OCI-LY7 (cell line): ENCODE measurements around the gene TIMM50. TPM values are rescaled to one million over a fixed set of nuclear protein-coding genes. Genes with fewer than 3 reads are reported as not detected.
A peak's percentile ranks its signal among the peaks of the same experiment; 100 is the strongest.

Experiments
- BruUV-seq: library from RNA; stranded (reverse); fragments of 400-500 nt; replicated peaks from 2 replicates; lab custom pipeline; 2021; lab: Mats Ljungman, UMichigan
- CTCF ChIA-PET: fragments of 300-600 bp; sonication (Branson Sonifier 250); formaldehyde crosslinking; loops from one replicate; lab custom pipeline; 2022; ENCODE audit warnings: antibody characterized with exemption; ENCODE audit not compliant: unreplicated experiment; lab: Charles Lee
- POLR2A ChIA-PET: fragments of 300-600 bp; sonication (Branson Sonifier 250); formaldehyde crosslinking; loops from one replicate; lab custom pipeline; 2022; ENCODE audit warnings: antibody characterized with exemption; lab: Charles Lee
- DNase-seq: peaks from one replicate; pipeline ENCODE4 v3.0.0-alpha.2; 2015; ENCODE audit warnings: low spot score
- H2AFZ ChIP-seq: fragments of 200-600 bp; sonication (generic), shearing (Covaris generic); 2 replicates; pipeline ENCODE4 v1.6.1; 2014; ENCODE audit warnings: mild to moderate bottlenecking, antibody characterized with exemption, low read length, moderate library complexity
- H3K27ac ChIP-seq: fragments of 200-600 bp; sonication (generic); 2 replicates; pipeline ENCODE4 v1.5.1; 2014; ENCODE audit warnings: mixed run types, low read depth, mild to moderate bottlenecking, moderate library complexity, low read length, inconsistent platforms; ENCODE audit not compliant: poor library complexity, severe bottlenecking
- H3K36me3 ChIP-seq: fragments of 200-600 bp; sonication (generic); 2 replicates; pipeline ENCODE4 v1.6.1; 2014; ENCODE audit warnings: mild to moderate bottlenecking, antibody characterized with exemption, low read length, moderate library complexity, mixed read lengths; ENCODE audit not compliant: insufficient read depth
- H3K4me1 ChIP-seq: fragments of 200-600 bp; sonication (generic); 2 replicates; pipeline ENCODE4 v1.5.1; 2014; ENCODE audit warnings: mild to moderate bottlenecking, low read length; ENCODE audit not compliant: insufficient read depth, poor library complexity, severe bottlenecking
- H3K4me2 ChIP-seq: fragments of 200-600 bp; sonication (generic); 2 replicates; pipeline ENCODE4 v1.6.1; 2014; ENCODE audit warnings: mild to moderate bottlenecking, low read length
- H3K4me3 ChIP-seq: fragments of 200-600 bp; sonication (generic); 2 replicates; pipeline ENCODE4 v1.5.1; 2014; ENCODE audit warnings: mild to moderate bottlenecking, low read depth, low read length; ENCODE audit not compliant: poor library complexity, severe bottlenecking
- H3K79me2 ChIP-seq: fragments of 200-600 bp; sonication (generic); 2 replicates; pipeline ENCODE4 v1.6.1; 2016; ENCODE audit warnings: low read depth, mild to moderate bottlenecking, low read length, moderate library complexity, mixed read lengths; ENCODE audit not compliant: insufficient read depth
- H3K9me2 ChIP-seq: fragments of 200-600 bp; sonication (generic); 2 replicates; pipeline ENCODE4 v1.6.1; 2016; ENCODE audit warnings: mild to moderate bottlenecking, low read length, mixed read lengths; ENCODE audit not compliant: insufficient read depth
- H3K9me3 ChIP-seq: fragments of 200-600 bp; sonication (generic); 2 replicates; pipeline ENCODE4 v1.6.1; 2014; ENCODE audit warnings: mild to moderate bottlenecking, mixed run types, low read length, mixed read lengths
- H4K20me1 ChIP-seq: fragments of 200-600 bp; sonication (generic); 2 replicates; pipeline ENCODE4 v1.6.1; 2014; ENCODE audit warnings: mild to moderate bottlenecking, antibody characterized with exemption, low read length, moderate library complexity, mixed read lengths; ENCODE audit not compliant: insufficient read depth
- CTCF ChIP-seq: fragments of 200-600 bp; sonication (generic); conservative IDR thresholded peaks from 2 replicates; pipeline ENCODE4 v1.5.1; 2014; ENCODE audit warnings: mild to moderate bottlenecking, antibody characterized with exemption, low read length, moderate library complexity, mixed read lengths
- EZH2phosphoT487 ChIP-seq: fragments of 200-600 bp; sonication (generic); IDR thresholded peaks from 2 replicates; pipeline ENCODE4 v1.6.1; 2018; ENCODE audit warnings: low read depth, borderline replicate concordance, mild to moderate bottlenecking, mixed run types, antibody characterized with exemption, low read length, moderate library complexity, mixed read lengths
- intact Hi-C: fragments of 100-400 bp; cut with micrococcal nuclease; formaldehyde crosslinking; loops from one replicate; pipeline ENCODE4 v1.10.0; 2022; ENCODE audit not compliant: unreplicated experiment
- total RNA-seq, 2 experiments: library from RNA; depleted of rRNA in 1 of 2; stranded (reverse); fragments of >200 nt in 1 of 2; shearing (Covaris generic) in 1 of 2; gene quantifications; 2 replicates each; pipeline ENCODE4 v1.2.3, GENCODE V29; 2014 to 2022

TIMM50 gene
- total RNA-seq, 2 experiments from 2014 or later: 93.2 to 98.1 TPM

- H3K79me2 ChIP-seq: no peaks in the 10 kb centered on the region
- no peaks in the 10 kb centered on the region for H4K20me1 ChIP-seq
- H3K4me3 ChIP-seq: no peak overlapping the region
- no TSS peak for BruUV-seq
- DNase-seq: no peak
- H3K36me3 ChIP-seq: peaks cover 93% of the 10 kb centered on the region
- H3K9me3 ChIP-seq: no peaks in the 10 kb centered on the region
- TF ChIP-seq EZH2phosphoT487: no peak
- no peak for TF ChIP-seq CTCF
- ChIA-PET POLR2A (no interaction called here), CTCF (no interaction called here)
- H2AFZ ChIP-seq: no peak overlapping the region
- no peak overlapping the region for H3K4me2 ChIP-seq
- no peaks in the 10 kb centered on the region for H3K4me1 ChIP-seq
- intact Hi-C loops: no loop called here
- no peaks in the 10 kb centered on the region for H3K9me2 ChIP-seq
- H3K27ac ChIP-seq: no peak overlapping the region
These were observed 7.7 kb upstream of the TIMM50 start for GRCh38 chr19:39472746-39473442.

- no peak overlapping the region for H3K4me3 ChIP-seq
- ChIA-PET POLR2A (no interaction called here), CTCF (interaction anchor here (1.0 to 1.7 kb wide), 3 partner anchors 24 to 59 kb away, joined by 3 to 7 read pairs (median 5); partner anchors contain the start of gene EID2B)
- no peaks in the 10 kb centered on the region for H3K79me2 ChIP-seq
- no peaks in the 10 kb centered on the region for H3K9me3 ChIP-seq
- H3K9me2 ChIP-seq: no peaks in the 10 kb centered on the region
- TF ChIP-seq EZH2phosphoT487 (no peak), CTCF (no peak)
- no peak overlapping the region for H3K4me2 ChIP-seq
- no peaks in the 10 kb centered on the region for H4K20me1 ChIP-seq
- H3K36me3 ChIP-seq: peaks cover 87% of the 10 kb centered on the region
- no peaks in the 10 kb centered on the region for H3K4me1 ChIP-seq
- no TSS peak for BruUV-seq
- intact Hi-C loops: no loop called here
- H2AFZ ChIP-seq: no peak overlapping the region
- H3K27ac ChIP-seq: no peak overlapping the region
- DNase-seq: no peak
These were observed 7.1 kb upstream of the TIMM50 start for GRCh38 chr19:39473443-39473960.

- H3K27ac ChIP-seq: no peak overlapping the region
- H3K4me3 ChIP-seq: no peak overlapping the region
- no peak overlapping the region for H3K4me2 ChIP-seq
- intact Hi-C loops: loop anchor here (1.0 kb wide), 1 partner anchor 58 kb away; the partner anchor contains the start of gene EID2B
- H2AFZ ChIP-seq: no peak overlapping the region
- TSS peak; percentile 58 for BruUV-seq
- POLR2A ChIA-PET: no interaction called here
- H3K36me3 ChIP-seq: peaks cover 80% of the 10 kb centered on the region
- H3K79me2 ChIP-seq: no peaks in the 10 kb centered on the region
- H4K20me1 ChIP-seq: no peaks in the 10 kb centered on the region
- H3K9me3 ChIP-seq: no peaks in the 10 kb centered on the region
- H3K9me2 ChIP-seq: no peaks in the 10 kb centered on the region
- no peak for TF ChIP-seq EZH2phosphoT487
- peak; percentile 86 for TF ChIP-seq CTCF
- H3K4me1 ChIP-seq: no peaks in the 10 kb centered on the region
- CTCF ChIA-PET: interaction anchor here (1.0 to 1.7 kb wide), 3 partner anchors 24 to 58 kb away, joined by 3 to 7 read pairs (median 5); partner anchors contain the start of gene EID2B
- peak; percentile 65 for DNase-seq
These were observed 6.5 kb upstream of the TIMM50 start for GRCh38 chr19:39474139-39474620.
